ENCODE measurements around the gene SLC38A11. TPM values are rescaled to one million over a fixed set of nuclear protein-coding genes. Genes with fewer than 3 reads are reported as not detected.

SLC38A11 gene
- total and polyA plus RNA-seq, 2 of the 8 experiments (the other 6 are each of a cell fraction or from before 2014, with no cell fraction given) = not detected

DNA sequence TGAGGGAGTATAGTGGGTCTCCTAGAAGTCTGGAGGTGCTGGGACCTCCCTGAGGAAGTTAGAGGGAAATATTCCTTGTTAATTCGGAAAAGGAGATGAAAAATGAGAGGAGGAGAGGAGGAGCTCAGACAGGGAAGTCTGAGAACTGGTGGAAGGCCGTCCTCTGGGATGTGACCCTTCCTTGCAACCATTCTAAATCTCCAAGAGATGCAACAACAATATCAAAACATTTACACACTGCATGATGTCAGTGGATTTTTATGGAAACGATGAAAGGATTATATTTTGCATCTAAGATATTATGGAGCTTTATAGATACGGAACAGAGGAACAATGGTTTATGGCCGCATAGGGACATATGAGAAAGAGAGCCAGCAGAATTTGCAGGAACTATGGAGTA lies 63.9 kb downstream of the SLC38A11 start:
- Histone ChIP-seq H4K20me1 (replicated peaks in 1 of 2; ENCODE audit: control insufficient read depth in 1 of 2, insufficient read depth in 2 of 2, low read length in 2 of 2) (no peaks in the 10 kb centered on the region), H2BK5ac (ENCODE audit: low read depth, low read length) (no peak overlapping the region), H3K18ac (ENCODE audit: extremely low read depth, low read length) (no peak overlapping the region), H4K91ac (replicated peaks; ENCODE audit: insufficient read length, low read length) (no peak overlapping the region), H4K5ac (ENCODE audit: insufficient read length, low read depth, low read length) (no peak overlapping the region), H3K9me3 (ENCODE audit: insufficient read depth in 2 of 2, low read depth in 1 of 2, low read length in 1 of 2) (no peaks in the 10 kb centered on the region), H3K79me1 (ENCODE audit: low read depth, low read length) (no peaks in the 10 kb centered on the region), H3K23ac (ENCODE audit: insufficient read length) (no peak overlapping the region), H3K27ac (ENCODE audit: low read depth, low read length) (no peak overlapping the region), H2BK12ac (ENCODE audit: low read depth, low read length) (no peak overlapping the region), H2BK120ac (replicated peaks; ENCODE audit: low read depth, low read length) (no peak overlapping the region), H4K8ac (ENCODE audit: extremely low read depth, insufficient read depth, low read length) (no peak overlapping the region), H3K23me2 (ENCODE audit: low read depth, low read length) (no peaks in the 10 kb centered on the region), H3K9ac (replicated peaks in 1 of 4; ENCODE audit: extremely low read depth in 1 of 4, low read depth in 3 of 4, low read length in 3 of 4) (no peak overlapping the region), H3K4ac (replicated peaks; ENCODE audit: insufficient read length, low read depth, low read length) (no peak overlapping the region), H3K4me1 (replicated peaks in 1 of 4; ENCODE audit: control insufficient read depth in 3 of 4, insufficient read depth in 4 of 4, low read length in 3 of 4) (no peaks in the 10 kb centered on the region), H2BK15ac (ENCODE audit: low read length) (no peak overlapping the region), H3K27me3 (replicated peaks in 1 of 4; ENCODE audit: control insufficient read depth in 3 of 4, extremely low read depth in 1 of 4, insufficient read depth in 3 of 4, low read length in 3 of 4) (no peaks in the 10 kb centered on the region), H3K4me3 (ENCODE audit: extremely low read depth in 1 of 4, insufficient read depth in 2 of 4, low read depth in 3 of 4, low read length in 4 of 4) (no peak overlapping the region), H3K79me2 (ENCODE audit: control insufficient read depth in 1 of 2, insufficient read depth in 2 of 2, low read length in 2 of 2) (no peaks in the 10 kb centered on the region), H3K56ac (replicated peaks; ENCODE audit: insufficient read length, low read depth, low read length) (no peak overlapping the region), H3K36me3 (ENCODE audit: control insufficient read depth in 2 of 4, insufficient read depth in 4 of 4, low read length in 3 of 4) (no peaks in the 10 kb centered on the region), H3K4me2 (ENCODE audit: insufficient read depth in 1 of 2, low read depth in 2 of 2, low read length in 2 of 2) (no peak overlapping the region), H2AFZ (ENCODE audit: low read length) (no peak overlapping the region), H2AK5ac (ENCODE audit: low read depth, low read length) (no peak overlapping the region), H2BK20ac (ENCODE audit: low read length) (no peak overlapping the region), H3K14ac (ENCODE audit: insufficient read length) (no peak overlapping the region)
- DNase-seq (ENCODE audit: low read depth in 1 of 2, low spot score in 2 of 2) = no peak
- ChIA-PET POLR2A (ENCODE audit: partially characterized antibody) (no interaction called here), CTCF (ENCODE audit: partially characterized antibody) (interaction anchor here (0.5 to 1.9 kb wide), 7 partner anchors 10 to 208 kb away, joined by 3 to 7 read pairs (median 3); partner anchors contain the start of gene COBLL1)
- 85% methylated on average over 5 of the region's 5 CpGs; no CpG with 5 or more reads in 1 of the 2 experiments for WGBS, 2 experiments (ENCODE audit: extremely low coverage in 1 of 2, insufficient coverage in 1 of 2, insufficient read length in 1 of 2, insufficient replicate concordance in 2 of 2, low coverage in 1 of 2, low lambda C conversion rate in 2 of 2, missing lambda C conversion rate in 1 of 2)
- FAIRE-seq = no peak
- no peak for TF ChIP-seq MAX (IDR thresholded peaks at IDR 0.05)

All from H1 (cell line).